B cell (primary cell): Measurements from ENCODE around the gene PAFAH1B2. TPM values are rescaled to one million over a fixed set of nuclear protein-coding genes. Genes with fewer than 3 reads are reported as not detected.

Experiments
- ATAC-seq: fragments of 200-7000 bp; cut with Tn5 transposase; one replicate; pipeline ENCODE4 v1.10.0; 2021; ENCODE audit warnings: low read depth, mild to moderate bottlenecking, moderate number of reproducible peaks, moderate library complexity
- CTCF ChIA-PET: fragments of 350-600 bp; sonication (Branson Sonifier 250); formaldehyde crosslinking; loops from one replicate; lab custom pipeline; 2021; ENCODE audit warnings: antibody characterized with exemption, inconsistent platforms; lab: Charles Lee
- POLR2A ChIA-PET: fragments of 350-600 bp; sonication (Branson Sonifier 250); formaldehyde crosslinking; loops from one replicate; lab custom pipeline; 2021; ENCODE audit warnings: antibody characterized with exemption; lab: Charles Lee
- DNase-seq: peaks from one replicate; pipeline ENCODE4 v3.0.0; 2013
- H2AFZ ChIP-seq: 2 replicates; pipeline ENCODE4 v1.6.1; 2012; ENCODE audit warnings: mild to moderate bottlenecking, low read depth, low read length; ENCODE audit not compliant: insufficient read depth, poor library complexity, severe bottlenecking
- H3K27ac ChIP-seq, 2 donors: 1 replicate in 1 of 2; 2 replicates in 1 of 2; pipeline ENCODE4 v1.5.1; 2012 to 2013; ENCODE audit warnings: low read length in 2 of 2, mild to moderate bottlenecking in 2 of 2, moderate library complexity in 1 of 2
- H3K27me3 ChIP-seq, 4 experiments: fragments of 200-600 bp in 1 of 4; sonication (generic) in 1 of 4; replicated peaks in 1 of 4; 1 replicate in 2 of 4; 2 replicates in 2 of 4; pipeline versions ENCODE4 v1.6.1 to v1.7.0; 2013 to 2016; ENCODE audit warnings: low read length in 3 of 4, mild to moderate bottlenecking in 2 of 4, mixed read lengths in 1 of 4, moderate library complexity in 1 of 4; ENCODE audit not compliant: insufficient read depth in 4 of 4, control insufficient read depth in 3 of 4; ENCODE audit errors: control extremely low read depth in 1 of 4
- H3K36me3 ChIP-seq, 2 experiments: replicated peaks in 1 of 2; 1 replicate in 1 of 2; 2 replicates in 1 of 2; pipeline versions ENCODE4 v1.6.1 to v1.7.1; 2013; ENCODE audit warnings: low read length in 1 of 2; ENCODE audit not compliant: insufficient read depth in 2 of 2, control insufficient read depth in 1 of 2; ENCODE audit errors: control extremely low read depth in 1 of 2, extremely low read depth in 1 of 2
- H3K4me1 ChIP-seq, 2 donors: fragments of 200-600 bp in 1 of 2; sonication (generic) in 1 of 2; 1 replicate in 1 of 2; 2 replicates in 1 of 2; pipeline versions ENCODE4 v1.5.1 to v1.6.1; 2013 to 2017; ENCODE audit warnings: low read length in 2 of 2; ENCODE audit not compliant: control insufficient read depth in 2 of 2, insufficient read depth in 2 of 2
- H3K4me2 ChIP-seq: replicated peaks from 2 replicates; pipeline ENCODE3; 2012; ENCODE audit warnings: mild to moderate bottlenecking, low read depth, low read length; ENCODE audit not compliant: poor library complexity, severe bottlenecking
- H3K4me3 ChIP-seq, 5 experiments: fragments of 200-600 bp in 1 of 5; sonication (generic) in 1 of 5; 1 replicate in 3 of 5; 2 replicates in 2 of 5; pipeline versions ENCODE4 v1.5.1 to v1.7.0; 2011 to 2016; ENCODE audit warnings: low read length in 4 of 5, mild to moderate bottlenecking in 4 of 5, low read depth in 2 of 5, control low read depth in 1 of 5, moderate library complexity in 1 of 5; ENCODE audit not compliant: insufficient read depth in 1 of 5; ENCODE audit errors: control extremely low read depth in 1 of 5, extremely low read depth in 1 of 5
- H3K79me2 ChIP-seq: fragments of 200-600 bp; sonication (generic); one replicate; pipeline ENCODE4 v1.6.0; 2016; ENCODE audit warnings: low read length; ENCODE audit not compliant: control insufficient read depth, insufficient read depth
- H3K9ac ChIP-seq: fragments of 200-600 bp; sonication (generic); 2 replicates; pipeline ENCODE4 v1.6.1; 2017; ENCODE audit warnings: mild to moderate bottlenecking, low read length, moderate library complexity
- H3K9me3 ChIP-seq, 3 donors: one replicate each; pipeline versions ENCODE4 v1.6.1 to v1.7.1; 2013; ENCODE audit warnings: low read length in 2 of 3; ENCODE audit not compliant: control insufficient read depth in 2 of 3, insufficient read depth in 1 of 3; ENCODE audit errors: control extremely low read depth in 1 of 3
- H4K20me1 ChIP-seq: 2 replicates; pipeline ENCODE4 v1.6.0; 2012; ENCODE audit warnings: mild to moderate bottlenecking, low read length; ENCODE audit not compliant: insufficient read depth, control insufficient read depth, poor library complexity, severe bottlenecking
- H3K27ac Mint-ChIP-seq: one replicate; pipeline ENCODE4 v1.8.0; 2021; ENCODE audit warnings: mixed read lengths
- H3K27me3 Mint-ChIP-seq: one replicate; pipeline ENCODE4 v1.8.0; 2021; ENCODE audit warnings: mixed read lengths
- H3K4me1 Mint-ChIP-seq: one replicate; pipeline ENCODE4 v1.8.0; 2021; ENCODE audit warnings: mixed read lengths
- H3K4me3 Mint-ChIP-seq: one replicate; pipeline ENCODE4 v1.8.0; 2021; ENCODE audit warnings: mixed read lengths
- H3K9me3 Mint-ChIP-seq: one replicate; pipeline ENCODE4 v1.8.0; 2022; ENCODE audit warnings: mixed read lengths; ENCODE audit not compliant: insufficient read depth
- EZH2 ChIP-seq: IDR thresholded peaks from 2 replicates; pipeline ENCODE4 v1.6.1; 2012; ENCODE audit warnings: borderline replicate concordance, low read depth, mild to moderate bottlenecking, moderate library complexity, low read length; ENCODE audit not compliant: insufficient read depth, poor library complexity, severe bottlenecking
- WGBS: methylation state at CpG from one replicate; pipeline ENCODE4 v1.1.5; 2013; ENCODE audit warnings: missing lambda C conversion rate; ENCODE audit not compliant: insufficient coverage; 5-methylcytosine and 5-hydroxymethylcytosine counted together
- intact Hi-C: fragments of 100-400 bp; cut with micrococcal nuclease; formaldehyde crosslinking; loops from one replicate; pipeline ENCODE4 v1.10.0; 2022
- polyA plus RNA-seq: library from polyadenylated mRNA; depleted of rRNA; stranded (reverse); fragments of >200 nt; gene quantifications from 2 replicates; pipeline ENCODE4 v1.2.3, GENCODE V29; 2012
- total RNA-seq, 2 donors: library from RNA; stranded (reverse); fragments of 120-200 nt in 1 of 2; gene quantifications; 1 replicate in 1 of 2; 2 replicates in 1 of 2; pipeline versions ENCODE4 v1.2.3 to v1.2.4, GENCODE V29; 2013 to 2022
- TF ChIP-seq, protein P1 (sequence below): fragments of 200-600 bp; IDR thresholded peaks from one replicate; pipeline ENCODE4 v1.8.0; 2022; ENCODE audit warnings: antibody characterized with exemption, mild to moderate bottlenecking

PAFAH1B2 gene
- total and polyA plus RNA-seq, 2 donors (not counting 1 experiment from before 2014, with no cell fraction given) = 10.7 to 103 TPM

DNA sequence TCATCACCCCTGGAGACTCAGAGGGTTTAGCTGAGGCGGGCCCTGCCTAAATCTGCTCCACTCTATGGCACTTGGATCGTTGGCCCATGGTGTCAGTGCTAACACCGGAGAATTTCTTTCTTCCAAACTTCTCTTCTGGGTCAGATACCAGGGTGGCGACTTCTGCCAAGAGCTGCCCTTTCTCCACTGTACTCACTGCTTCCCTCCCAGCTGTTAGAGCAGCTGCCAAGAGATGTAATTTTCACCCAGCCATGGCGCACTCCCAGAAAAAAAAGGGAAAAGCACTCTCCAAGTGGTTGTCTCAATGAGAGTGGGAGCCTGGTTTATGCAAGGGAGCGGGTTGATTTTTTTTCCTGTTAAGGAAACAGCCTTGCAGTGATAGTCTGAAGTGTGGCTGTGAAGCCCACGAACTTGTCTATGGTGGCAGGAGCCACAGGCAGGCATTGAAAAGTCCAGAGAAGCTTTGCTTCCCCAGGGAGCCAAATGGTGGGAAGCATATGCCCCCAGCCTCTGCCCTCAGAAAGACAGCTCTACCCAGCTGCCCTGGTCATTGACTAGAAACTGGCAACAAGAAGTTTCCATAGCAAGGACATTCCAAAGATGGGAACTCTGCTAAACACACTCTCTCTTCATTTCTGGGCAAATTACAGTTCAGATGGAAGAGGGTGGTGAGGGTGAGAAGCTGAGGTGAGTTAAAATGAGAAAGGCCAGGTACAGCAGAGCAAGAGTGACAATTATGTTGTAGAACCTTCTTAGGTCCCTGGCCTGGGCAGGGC lies 77.1 kb downstream of the PAFAH1B2 start:
- Histone ChIP-seq H3K79me2 (peaks cover 55% of the 10 kb centered on the region), H3K36me3 (peaks cover 7 to 96% of the 10 kb centered on the region in 2 experiments), H2AFZ (no peak overlapping the region), H3K4me2 (no peak overlapping the region), H3K27ac (no peak overlapping the region), H3K4me3 (no peak overlapping the region), H3K4me1 (peaks cover 0 to 1% of the 10 kb centered on the region in 2 donors), H4K20me1 (peaks cover 22% of the 10 kb centered on the region), H3K27me3 (no peaks in the 10 kb centered on the region), H3K9me3 (no peaks in the 10 kb centered on the region), H3K9ac (no peak overlapping the region)
- intact Hi-C loops = no loop called here
- 95% methylated on average over 6 of the region's 7 CpGs for WGBS
- H3K9me3 Mint-ChIP-seq = no peaks in the 10 kb centered on the region
- no peaks in the 10 kb centered on the region for H3K27me3 Mint-ChIP-seq
- peaks cover 4% of the 10 kb centered on the region for H3K4me1 Mint-ChIP-seq
- ChIA-PET CTCF (interaction anchor here (1.2 to 19.9 kb wide), 3 partner anchors 9 to 115 kb away, joined by 6 to 309 read pairs (median 7); partner anchors contain the start of gene SIDT2), POLR2A (interaction anchor here (1.0 to 1.4 kb wide), 2 partner anchors 40 to 42 kb away, joined by 3 to 5 read pairs; partner anchors contain the start of gene SIDT2)
- DNase-seq (no peak), ATAC-seq (no peak)
- TF ChIP-seq, protein P1, sequence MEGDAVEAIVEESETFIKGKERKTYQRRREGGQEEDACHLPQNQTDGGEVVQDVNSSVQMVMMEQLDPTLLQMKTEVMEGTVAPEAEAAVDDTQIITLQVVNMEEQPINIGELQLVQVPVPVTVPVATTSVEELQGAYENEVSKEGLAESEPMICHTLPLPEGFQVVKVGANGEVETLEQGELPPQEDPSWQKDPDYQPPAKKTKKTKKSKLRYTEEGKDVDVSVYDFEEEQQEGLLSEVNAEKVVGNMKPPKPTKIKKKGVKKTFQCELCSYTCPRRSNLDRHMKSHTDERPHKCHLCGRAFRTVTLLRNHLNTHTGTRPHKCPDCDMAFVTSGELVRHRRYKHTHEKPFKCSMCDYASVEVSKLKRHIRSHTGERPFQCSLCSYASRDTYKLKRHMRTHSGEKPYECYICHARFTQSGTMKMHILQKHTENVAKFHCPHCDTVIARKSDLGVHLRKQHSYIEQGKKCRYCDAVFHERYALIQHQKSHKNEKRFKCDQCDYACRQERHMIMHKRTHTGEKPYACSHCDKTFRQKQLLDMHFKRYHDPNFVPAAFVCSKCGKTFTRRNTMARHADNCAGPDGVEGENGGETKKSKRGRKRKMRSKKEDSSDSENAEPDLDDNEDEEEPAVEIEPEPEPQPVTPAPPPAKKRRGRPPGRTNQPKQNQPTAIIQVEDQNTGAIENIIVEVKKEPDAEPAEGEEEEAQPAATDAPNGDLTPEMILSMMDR = no peak
- TF ChIP-seq EZH2 = no peak
- H3K27ac Mint-ChIP-seq = no peak overlapping the region
- H3K4me3 Mint-ChIP-seq = no peak overlapping the region
